Esophagus squamous epithelium (tissue), 4 donors: ENCODE data around the gene EIF2B4.

ENCODE experiments used
- CTCF ChIP-seq, 6 experiments: fragments of 450-650 bp in 4 of 6; fragments of 200-600 bp in 2 of 6; sonication (generic) in 2 of 6; IDR thresholded peaks; one replicate each; pipeline ENCODE4 v1.5.1; 2016 to 2019; ENCODE audit warnings: antibody characterized with exemption in 6 of 6, mild to moderate bottlenecking in 4 of 6, moderate library complexity in 4 of 6
- POLR2A ChIP-seq, 4 donors: fragments of 450-650 bp; IDR thresholded peaks; one replicate each; pipeline ENCODE4 v1.6.1; 2017; ENCODE audit warnings: antibody characterized with exemption in 4 of 4, mild to moderate bottlenecking in 4 of 4, moderate library complexity in 3 of 4

- TF ChIP-seq POLR2A (IDR thresholded peaks at IDR 0.05) (no peak), CTCF (IDR thresholded peaks at IDR 0.05) (no peak)
Measured at GRCh38 chr2:27390822-27391679, 20.9 kb upstream of the EIF2B4 start.
